Cerebellar nuclear complex (tissue), 1 donor: Measurements from ENCODE around the gene SLC47A2.
"Not testable (repeated sequence)": the region's sequence is repeated elsewhere in the genome, so short reads cannot be mapped to it uniquely, and the experiment has no call there.

Experiments used
- DNase-seq, 2 experiments: peaks; one replicate each; lab custom pipeline; 2025; lab: John Stamatoyannopoulos, UW

SLC47A2 gene

DNA sequence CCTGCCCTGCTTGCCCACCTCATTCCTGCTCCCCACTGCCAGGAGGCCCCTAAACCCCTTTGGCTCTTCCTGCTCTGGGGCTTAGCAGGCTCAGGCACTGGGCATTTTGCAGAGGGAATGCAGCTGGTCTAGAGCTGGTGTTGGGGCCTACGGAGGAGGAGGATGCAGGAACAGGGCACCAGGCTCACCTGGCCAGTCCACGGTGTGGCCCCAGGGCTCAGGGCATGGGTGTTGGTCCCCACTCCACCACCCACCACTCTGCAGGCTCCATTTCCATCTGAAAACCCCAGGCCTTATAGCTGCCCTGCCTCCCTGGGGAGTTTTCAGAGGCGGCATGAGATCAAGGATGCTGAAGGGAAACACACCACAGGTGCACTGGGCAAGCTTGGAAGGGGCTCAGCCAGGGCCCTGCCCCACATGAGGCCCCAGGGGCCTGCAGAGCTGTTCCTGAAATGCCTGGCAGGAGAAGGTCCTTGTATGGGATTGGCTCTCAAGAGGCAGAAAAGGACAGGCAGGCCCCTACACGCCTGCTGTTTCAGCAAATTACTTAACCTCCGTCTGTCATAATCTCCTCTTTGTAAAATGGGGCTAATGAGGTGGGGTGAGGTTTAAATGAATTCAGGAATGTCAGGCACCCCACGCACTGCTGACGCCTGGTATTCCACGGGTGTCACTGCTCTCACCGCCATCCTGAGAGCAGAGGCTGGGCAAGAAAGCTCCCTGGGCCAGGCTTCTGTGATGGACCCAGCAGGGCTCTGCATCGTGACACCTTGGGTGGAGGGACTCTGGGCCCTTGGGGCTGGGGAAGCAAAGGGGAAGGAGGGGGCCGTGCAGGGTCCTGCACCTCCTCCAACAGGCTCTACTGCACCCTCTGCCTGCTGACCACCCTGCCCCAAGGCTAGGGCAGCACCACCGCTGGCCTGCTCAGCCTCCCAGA lies 9.3 kb downstream of the SLC47A2 start:
- no peak for DNase-seq

DNA sequence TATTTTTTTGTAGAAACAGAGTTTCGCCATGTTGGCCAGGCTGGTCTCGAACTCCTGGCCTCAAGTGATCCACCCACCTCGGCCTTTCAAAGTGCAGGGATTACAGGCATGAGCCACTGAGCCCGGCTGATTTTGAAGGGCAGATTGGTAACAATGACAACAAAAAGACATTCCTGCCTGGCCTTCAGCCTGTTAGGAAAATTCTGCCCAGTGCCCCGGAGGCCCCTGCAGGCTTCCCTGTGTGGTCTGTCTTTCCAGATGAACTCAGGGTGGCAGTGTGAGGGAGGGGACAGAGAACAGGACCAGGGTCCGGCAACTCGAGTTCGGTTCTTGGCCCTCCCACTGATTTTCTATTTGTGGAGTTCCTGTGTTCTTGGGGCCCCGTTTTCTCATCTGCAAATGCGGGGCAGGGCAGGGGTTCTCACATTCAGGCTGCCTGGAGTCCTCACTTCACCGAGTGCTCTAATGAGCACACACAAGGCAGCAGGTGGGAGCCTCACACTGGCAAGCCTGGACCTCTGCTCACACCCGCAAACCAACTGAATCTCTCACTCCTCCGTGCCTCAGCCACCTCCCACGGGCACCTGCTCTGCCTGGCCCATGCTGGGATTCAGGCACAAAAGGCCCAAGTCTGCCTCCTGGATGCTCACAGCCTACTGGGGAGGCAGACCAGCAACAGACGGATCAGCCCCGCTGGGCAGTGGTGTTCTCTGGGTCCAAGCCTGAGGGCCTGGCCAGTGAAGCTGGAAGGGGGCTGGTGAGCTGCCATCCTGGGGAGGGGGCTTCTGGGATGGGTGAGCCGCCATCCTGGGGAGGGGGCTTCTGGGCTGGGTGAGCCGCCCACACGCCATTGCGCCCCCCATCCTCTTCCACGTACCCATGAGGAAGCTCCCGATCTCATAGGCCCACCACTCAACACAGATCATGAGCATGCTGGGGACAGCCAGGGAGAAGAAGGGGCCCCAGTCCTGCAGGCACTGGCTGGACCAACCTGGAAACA lies 10.3 kb downstream of the SLC47A2 start:
- no peak for DNase-seq

DNA sequence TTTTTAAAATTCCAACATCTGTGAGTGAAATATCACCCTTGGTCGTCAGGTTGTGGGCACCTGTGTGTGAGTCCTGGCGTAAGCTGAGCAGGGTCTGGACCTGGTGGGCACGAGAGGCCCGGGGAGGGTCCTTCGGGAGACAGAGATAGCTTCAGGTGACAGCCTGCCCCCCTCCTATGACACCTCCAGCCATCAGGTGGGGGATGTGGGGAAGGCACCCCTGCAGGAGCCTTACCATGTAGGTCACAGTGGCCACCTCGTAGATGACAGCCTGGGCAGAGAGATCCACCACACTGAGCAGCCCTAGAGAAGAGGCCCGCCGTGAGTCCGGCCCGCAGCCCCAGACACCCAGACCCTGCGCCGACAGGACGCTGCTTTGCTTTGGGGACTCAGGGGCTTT lies 11.2 kb downstream of the SLC47A2 start:
- DNase-seq, result no peak

DNA sequence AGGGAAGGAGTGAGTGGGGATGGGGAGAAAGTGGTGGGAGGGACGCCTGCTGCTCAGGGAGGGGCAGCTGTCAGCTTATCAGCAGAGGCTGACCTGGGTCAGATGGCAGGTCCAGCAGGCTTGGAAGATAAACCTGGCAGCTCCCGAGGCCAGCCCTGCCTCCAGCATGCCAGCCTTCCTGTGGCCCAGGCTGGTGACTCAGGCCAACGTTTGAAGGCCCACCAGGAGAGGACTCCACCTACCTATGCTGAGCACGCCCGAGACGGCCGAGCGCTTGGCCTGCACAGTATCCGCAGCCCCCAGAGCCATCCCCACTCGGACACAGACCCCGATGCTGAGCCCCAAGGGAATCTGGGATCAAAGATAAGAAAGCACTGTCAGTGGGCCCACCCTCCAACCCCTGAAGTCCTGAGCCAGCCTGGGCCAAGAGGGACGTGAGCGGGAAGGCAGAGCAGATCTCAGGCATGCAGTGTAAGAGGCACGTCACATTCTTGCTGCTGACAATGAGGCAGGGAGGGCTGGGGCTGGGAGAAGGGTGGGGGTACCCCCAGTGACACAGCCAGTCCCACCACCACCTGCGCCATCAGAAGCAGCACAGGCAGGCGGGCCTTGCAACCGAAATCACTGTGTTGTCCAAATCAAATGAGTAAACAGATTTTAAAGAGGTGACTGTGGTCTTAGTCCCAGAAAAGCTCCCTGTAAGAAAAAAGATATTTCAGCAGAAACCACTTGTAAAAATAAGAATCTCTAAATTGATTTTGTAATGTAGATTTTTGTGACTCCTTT lies 12.4 kb downstream of the SLC47A2 start:
- no peak for DNase-seq

DNA sequence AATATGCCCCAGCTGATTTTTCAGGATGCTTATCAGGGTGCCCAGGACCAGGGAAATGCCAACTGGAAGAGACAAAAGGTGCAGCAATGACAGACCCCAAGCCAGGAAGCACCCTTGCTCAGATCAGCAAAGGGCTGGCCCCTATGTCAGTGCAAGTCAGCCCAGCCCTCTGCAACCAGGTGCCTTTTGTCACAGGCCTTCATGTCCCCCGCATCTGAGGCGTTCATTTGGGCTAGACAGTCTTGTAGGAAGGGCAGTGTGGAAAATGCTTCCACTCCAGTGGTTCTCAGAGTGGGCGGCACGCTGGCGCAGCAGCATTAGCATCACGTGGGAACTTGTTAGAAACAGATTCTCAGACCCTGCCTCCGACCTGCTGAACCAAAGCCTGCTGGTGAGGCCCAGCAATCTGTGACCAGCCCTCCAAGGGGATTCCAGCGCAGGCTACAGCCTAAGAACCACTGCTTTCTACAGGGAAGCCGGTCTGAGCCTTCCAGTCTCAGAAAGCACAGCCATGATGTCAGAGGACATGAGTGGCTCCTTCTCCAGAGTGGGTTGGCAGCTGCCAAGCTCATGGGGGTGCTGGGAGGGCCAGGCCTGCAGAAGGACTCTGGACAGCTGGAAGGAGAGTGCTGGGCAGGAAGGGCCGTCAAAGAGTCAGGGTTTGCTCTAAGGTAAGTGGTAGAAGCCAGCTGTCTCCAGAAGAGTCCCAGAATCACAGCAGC lies 13.1 kb downstream of the SLC47A2 start:
- DNase-seq, result no peak

DNA sequence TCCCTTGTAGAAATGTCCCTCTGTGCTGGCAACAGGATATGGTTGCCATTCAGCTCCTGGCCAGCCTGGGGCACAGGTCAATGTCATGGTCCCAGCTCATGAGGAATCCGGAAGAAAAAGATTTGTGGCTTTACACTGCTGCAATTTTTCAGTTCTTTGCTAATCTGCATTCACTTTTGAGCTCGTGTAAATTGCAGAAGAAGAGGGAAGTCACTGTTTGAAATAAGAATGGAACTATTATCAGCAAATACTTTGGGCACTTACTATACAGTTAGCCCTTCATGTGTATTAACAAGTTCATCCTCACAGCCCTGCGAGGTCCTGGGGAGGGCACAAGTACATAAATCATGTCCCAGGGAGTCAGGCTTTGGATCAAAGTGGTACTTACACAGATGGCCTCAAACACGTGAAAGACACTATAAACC lies 14.2 kb downstream of the SLC47A2 start:
- DNase-seq, result no peak

DNA sequence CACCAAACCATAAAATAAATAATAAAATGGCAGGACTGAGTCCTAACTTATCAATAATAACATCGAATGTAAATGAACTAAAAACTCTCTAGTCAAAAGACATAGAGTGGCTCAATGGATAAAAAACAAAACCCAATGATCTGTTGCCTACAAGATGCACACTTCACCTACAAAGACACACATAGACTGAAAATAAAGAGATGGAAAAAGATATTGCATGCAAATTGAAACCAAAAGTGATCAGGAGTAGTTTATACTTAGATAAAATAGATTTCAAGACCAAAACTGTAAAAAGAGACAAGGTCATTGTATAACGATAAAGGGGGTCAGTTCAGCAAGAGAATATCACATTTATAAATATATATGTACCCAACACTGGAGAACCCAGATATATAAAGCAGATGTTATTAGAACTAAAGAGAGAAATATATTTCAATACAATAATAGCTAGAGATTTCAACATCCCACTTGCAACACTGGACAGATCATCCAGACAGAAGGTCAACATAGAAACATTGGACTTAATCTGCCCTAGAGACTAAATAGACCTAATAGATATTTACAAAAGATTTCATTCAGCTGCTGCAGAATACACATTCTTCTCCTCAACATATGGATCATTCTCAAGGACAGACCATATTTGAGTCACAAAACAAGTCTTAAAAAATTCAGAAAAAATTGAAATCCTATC lies 29.8 kb downstream of the SLC47A2 start:
- no peak for DNase-seq

DNA sequence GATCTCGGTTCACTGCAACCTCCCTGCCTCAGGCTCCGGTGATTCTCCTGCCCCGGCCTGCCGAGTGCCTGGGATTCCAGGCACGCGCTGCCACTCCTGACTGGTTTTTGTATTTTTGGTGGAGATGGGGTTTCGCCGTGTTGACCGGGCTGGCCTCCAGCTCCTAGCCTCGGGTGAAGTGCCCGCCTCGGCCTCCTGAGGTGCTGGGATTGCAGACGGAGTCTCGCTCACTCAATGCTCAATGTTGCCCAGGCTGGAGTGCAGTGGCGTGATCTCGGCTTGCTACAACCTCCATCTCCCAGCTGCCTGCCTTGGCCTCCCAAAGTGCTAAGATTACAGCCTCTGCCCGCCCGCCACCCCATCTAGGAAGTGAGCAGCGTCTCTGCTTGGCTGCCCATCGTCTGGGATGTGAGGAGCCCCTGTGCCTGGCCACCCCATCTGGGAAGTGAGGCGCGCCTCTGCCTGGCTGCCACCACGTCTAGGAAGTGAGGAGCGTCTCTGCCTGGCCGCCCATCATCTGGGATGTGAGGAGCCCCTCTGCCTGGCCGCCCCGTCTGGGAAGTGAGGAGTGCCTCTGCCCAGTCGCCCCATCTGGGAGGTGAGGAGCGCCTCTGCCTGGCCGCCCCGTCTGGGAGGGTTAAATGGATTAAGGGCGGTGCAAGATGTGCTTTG lies 31.3 kb downstream of the SLC47A2 start:
- DNase-seq, result not testable (repeated sequence)

DNA sequence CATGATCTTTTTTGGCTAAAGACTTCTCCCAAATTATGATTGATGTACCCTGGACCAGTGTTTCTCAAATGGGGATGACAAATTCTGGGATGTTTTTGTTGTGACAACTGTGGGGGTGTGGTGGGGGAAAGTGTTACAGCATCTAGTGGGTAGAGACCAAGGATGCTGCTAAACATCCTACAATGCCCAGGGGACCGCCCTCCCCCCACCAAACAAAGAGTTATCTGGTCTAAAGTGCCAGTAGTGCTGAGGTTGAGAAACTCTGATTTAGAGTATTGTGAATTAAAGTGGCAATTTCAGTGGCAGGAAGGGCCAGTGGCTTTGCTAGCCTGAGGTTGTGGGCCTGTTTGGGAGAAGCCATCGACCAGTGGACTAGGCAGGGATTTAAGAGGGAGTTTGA lies 33.3 kb downstream of the SLC47A2 start:
- DNase-seq, result no peak

DNA sequence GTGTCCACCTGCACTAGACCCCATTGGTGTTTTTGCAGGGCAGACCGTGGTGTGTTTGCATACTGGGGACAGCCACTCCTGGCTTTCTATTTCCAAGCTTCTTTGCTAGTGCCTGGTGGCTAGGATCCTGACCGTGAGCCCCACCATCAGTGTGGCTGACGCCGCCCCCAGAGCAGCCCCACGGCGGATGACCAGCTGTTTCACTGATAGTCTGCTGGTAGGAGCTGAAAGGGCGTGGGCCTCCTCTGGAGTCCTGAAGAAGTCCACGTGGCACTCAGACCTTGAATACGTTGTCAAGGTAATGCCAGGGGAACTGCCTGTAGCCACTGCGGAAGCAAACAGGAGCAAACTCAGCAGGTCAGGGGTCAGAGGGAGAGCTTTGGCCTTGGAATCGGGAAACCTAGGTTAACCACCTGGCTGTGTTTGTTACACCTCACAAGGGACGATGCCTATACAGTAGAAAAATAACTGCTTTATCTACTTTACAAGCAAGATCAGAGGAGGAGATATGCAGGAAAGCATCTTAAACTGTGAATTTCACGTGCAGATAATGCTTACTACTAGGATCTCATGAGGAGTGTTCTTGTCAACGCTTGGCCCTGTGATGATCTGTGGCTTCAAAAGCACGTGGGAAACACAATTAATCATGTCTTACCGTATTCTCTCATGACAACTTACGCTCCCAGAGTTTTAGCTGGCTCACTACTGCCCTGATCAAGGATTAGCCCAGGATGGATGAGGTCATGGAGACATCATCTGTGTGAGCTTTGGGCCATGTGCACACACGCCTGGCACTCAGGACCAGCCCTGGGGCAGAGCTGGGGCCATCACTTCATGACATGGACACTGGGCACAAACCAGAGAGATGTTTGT lies 37.6 kb downstream of the SLC47A2 start:
- DNase-seq, result no peak

DNA sequence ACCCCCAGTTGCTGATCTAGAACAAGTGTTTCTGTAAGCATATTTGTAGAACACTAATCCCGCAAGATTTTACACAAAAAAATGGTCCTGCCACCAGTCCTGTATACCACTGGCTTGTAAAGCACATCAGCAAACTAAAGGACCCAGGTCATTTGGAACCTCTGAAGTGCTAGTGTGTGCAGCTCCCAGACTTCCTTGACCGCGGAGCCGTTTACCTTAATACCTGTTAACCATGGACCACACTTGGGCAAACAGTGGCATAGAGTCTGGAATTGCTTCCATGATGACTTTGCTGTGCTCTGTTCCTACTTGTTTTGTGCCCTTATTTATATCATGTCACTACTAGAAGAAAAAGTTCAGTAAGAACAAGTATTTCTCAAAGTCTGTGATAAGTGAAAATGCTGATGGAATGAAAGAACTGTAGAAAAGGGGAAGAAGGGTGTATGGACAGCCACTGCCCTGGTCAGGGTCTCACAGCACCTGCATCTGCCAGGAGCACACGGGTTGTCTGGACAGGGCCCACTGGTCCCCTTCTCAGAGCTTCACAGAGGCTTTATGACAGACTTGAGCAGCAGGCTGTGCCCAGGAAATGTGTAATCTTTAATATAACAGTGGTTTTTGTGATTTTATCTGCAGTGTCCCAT lies 38.5 kb downstream of the SLC47A2 start:
- no peak for DNase-seq

DNA sequence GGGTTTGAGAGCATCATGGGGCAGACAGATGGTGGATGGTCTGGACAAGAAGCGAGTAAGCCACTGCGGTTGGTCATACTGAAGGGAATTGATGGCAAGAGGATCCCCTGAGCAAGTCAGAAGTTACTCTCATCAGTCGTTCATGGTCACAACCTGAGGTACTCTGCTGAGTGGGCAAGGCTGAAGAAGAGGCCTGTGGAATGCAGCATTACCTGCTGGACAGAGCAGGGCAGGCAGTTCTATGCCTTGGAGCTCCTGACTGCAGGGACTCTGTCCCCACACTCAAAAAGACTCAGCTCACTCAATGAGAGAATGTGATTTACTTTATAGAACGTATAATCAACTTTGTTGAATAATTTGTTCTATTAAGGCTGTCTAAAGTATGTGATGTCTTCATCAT lies 39.5 kb downstream of the SLC47A2 start:
- no peak for DNase-seq

DNA sequence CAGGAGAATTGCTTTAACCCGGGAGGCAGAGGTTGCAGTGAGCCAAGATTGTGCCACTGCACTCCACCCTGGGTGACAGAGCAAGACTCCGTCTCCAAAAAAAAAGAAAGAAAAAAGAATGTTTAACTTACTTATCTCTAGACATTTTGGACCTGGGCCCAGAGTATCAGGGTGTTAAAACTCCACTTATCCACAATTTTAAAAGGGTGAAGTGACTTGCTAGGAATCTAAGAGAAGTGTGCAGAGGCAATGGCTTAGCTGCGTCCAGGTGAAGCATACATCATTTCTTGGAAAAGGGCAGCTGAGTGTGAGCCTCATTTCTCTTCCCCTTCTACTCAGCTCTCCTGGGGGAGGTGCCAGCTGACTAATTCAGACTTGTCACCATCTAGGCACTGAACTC lies 42.8 kb downstream of the SLC47A2 start:
- DNase-seq, result no peak

DNA sequence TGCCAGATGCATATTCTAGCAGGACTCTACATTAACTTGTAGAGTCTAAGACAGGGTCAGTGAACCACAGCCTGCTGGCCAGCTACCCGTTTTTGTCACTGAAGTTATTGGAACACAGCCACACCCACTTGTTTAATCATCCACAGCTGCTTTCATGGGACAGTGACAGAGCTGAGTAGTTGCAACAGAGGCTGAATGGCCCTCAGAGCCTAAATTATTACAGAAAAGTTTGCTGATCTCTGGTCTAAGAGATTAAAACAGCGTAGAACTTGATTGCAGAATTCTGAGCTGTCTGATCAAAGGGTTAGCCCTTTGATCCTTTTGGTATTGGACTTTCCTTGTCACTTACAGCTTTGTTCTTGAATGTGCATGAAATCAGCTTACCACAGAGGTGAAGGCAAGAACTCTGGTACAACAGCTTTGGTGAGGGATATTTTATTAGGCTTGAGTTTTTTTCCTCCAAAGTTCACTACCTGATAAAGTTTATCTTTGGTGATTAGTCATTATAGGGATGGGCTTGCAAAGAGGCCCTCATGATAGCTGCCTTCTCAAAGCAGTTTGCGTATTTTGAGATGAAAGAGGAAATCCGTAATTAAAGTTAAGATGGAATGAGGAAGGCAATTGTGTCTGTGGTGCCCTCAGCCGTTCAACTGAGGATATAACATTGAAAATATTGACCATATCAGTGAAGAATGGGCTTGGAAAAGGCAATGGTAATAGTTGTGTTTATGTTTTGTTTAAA lies 44.2 kb downstream of the SLC47A2 start:
- no peak for DNase-seq

DNA sequence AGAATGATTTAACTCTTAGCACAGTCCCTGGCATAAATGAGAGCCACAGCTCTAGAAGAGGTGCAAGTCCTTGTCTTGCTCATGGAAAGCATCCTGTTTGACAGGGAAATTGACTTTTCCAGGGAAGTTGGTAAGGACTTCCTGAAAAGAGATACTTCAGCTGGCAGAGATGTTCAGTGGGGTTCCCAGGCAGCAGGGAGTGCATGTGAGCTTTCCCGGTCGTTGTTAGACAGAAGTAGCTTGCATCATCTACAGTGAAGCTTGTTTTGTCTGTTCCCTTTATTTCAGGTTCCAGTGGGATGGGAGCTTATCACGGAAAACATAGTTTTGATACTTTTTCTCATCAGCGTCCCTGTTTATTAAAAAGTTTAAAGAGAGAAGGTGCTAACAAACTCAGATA lies 45.0 kb downstream of the SLC47A2 start:
- DNase-seq, result no peak

DNA sequence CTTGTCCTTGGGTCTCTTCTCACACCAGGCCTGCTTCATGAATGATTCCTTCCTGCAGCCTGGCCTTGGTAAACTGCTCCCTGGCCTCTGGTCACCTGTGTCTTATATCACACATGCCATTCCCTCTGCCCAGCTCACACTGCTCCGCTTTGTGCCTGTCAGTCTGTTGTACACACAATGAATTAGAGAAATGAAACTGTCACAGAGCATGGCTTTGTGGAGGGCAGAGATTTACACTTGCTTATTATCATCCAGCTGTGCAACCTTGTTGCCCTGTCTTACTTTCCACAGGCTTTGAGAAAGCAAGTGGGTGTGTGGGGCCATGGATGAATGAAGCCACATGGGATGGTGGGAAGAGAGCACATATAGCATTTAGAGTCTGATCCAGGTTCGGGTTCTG lies 45.5 kb downstream of the SLC47A2 start:
- no peak for DNase-seq

DNA sequence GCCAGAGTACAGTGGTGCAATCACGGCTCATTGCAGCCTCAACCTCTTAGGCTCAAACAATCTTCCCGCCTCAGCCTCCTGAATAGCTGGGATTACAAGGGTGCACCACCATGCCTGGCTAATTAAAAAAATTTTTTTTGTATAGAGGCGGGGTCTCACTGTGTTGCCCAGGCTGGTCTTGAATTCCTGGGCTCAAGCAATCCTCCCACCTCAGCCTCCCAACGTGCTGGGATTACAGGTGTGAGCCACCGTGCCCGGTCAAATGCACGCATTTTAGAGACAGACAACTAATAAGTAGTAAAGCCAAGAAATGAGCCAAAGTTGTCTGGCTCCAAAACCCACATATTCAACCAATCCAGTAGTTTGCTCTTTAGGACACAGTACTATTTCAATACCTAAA lies 46.7 kb downstream of the SLC47A2 start:
- DNase-seq, result not testable (repeated sequence)

DNA sequence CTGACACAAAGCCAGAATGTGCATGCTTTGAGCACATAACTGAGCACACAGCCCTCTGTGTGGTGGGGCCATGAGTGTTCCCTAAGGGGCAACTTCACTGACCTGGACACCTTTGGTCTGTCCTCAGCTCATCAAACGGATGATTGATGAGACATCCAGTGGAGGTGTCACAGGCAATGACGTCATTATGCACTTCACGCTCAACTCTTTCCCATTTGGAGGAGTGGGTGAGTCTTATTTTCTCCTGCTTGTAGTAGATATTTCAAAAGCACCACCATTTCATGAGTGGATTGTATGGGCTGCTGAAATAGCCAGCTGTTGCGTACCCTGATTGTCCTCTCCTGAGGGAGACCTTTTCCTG lies 51.6 kb downstream of the SLC47A2 start:
- no peak for DNase-seq
